Adrenal gland (tissue), 5 donors: ENCODE results near the gene DMAC2.
"Not testable (repeated sequence)": the region's sequence is repeated elsewhere in the genome, so short reads cannot be mapped to it uniquely, and the experiment has no call there.

Experiments used
- CTCF ChIP-seq, 6 experiments: fragments of 450-650 bp in 4 of 6; fragments of 200-600 bp in 2 of 6; sonication (generic) in 1 of 6; IDR thresholded peaks; 1 replicate in 5 of 6; 2 replicates in 1 of 6; pipeline versions ENCODE4 v1.5.1 to v1.8.0; 2016 to 2021; ENCODE audit warnings: antibody characterized with exemption in 6 of 6, mild to moderate bottlenecking in 2 of 6, moderate library complexity in 1 of 6
- POLR2A ChIP-seq, 2 donors: fragments of 450-650 bp; IDR thresholded peaks; one replicate each; pipeline ENCODE4 v1.6.1; 2017; ENCODE audit warnings: antibody characterized with exemption in 2 of 2, mild to moderate bottlenecking in 2 of 2, moderate library complexity in 1 of 2
- donor health status: DM: no; HTN: no; CAD: no.

GRCh38 chr19:41486953-41487352 lies 47.2 kb upstream of the DMAC2 start:
- TF ChIP-seq CTCF, POLR2A (IDR thresholded peaks at IDR 0.05): not testable (repeated sequence)
